ENCODE data around the gene TRIM37. TPM values are rescaled to one million over a fixed set of nuclear protein-coding genes. Genes with fewer than 3 reads are reported as not detected.
"Not testable (repeated sequence)": the region's sequence is repeated elsewhere in the genome, so short reads cannot be mapped to it uniquely, and the experiment has no call there.

The TRIM37 gene
- total RNA-seq, 2 donors from 2014 or later: 26.3 to 31.1 TPM

DNA sequence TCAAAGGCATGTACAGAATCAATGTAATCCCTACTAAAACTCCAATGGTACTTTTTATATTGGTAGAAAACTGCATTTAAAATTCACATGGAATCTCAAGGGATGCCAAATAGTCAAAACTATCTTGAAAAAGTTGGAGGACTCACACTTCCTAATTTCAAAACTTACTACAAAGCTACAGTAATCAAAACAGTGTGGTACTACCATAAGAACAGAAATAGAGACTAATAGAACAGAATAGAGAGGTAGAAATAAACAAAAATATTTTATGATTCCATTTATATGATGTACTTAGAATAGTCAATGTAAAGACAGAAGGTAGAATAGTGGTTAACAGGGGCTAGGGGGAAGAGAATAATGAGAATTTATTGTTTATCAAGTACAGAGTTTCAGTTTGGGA lies 8.8 kb downstream of the TRIM37 start:
- DNase-seq: no peak
- Mint-ChIP-seq H3K36me3 (ENCODE audit: insufficient read depth in 2 of 2) (peaks cover 4 to 25% of the 10 kb centered on the region in 2 donors), H3K4me1 (ENCODE audit: low read depth) (peaks cover 41% of the 10 kb centered on the region), H3K27me3 (ENCODE audit: low read depth) (no peaks in the 10 kb centered on the region), H3K9me3 (peaks cover 0 to 3% of the 10 kb centered on the region in 2 donors), H3K27ac (peak overlapping the region; percentile 8), H3K4me3 (no peak overlapping the region)
- ATAC-seq (replicated peaks in 1 of 2): no peak

DNA sequence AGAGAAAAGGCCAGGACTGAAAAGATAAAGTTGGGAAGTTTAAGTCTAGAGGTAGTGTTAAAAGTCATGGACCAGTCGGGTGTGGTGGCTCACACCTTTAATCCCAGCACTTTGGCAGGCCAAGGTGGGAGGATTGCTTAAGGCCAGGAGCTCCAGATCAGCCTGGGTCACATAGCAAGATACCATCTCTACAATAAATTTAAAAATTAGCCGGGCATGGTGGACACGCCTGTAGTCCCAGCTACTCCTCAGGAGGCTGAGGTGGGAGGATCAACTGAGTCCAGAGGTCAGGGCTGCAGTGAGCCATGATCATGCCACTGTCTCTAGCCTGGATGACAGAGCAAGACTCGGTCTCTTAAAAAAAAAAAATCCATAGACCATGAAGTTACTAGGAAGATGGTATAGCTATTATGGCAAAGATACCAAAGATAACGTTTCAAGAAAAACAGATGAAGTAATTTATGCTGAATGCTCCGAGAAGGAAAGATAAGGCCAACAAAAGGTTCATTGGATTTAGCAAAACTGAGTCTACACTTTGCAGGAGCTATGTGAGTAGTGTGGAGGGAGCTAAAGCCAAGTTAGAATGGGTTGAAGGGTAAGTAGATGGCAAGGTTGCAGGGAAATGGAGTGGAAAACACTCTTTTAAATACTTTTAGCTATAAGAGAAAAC lies 11.7 kb downstream of the TRIM37 start:
- Mint-ChIP-seq H3K27me3 (ENCODE audit: low read depth) (no peaks in the 10 kb centered on the region), H3K27ac (no peak overlapping the region), H3K9me3 (peaks cover 0 to 3% of the 10 kb centered on the region in 2 donors), H3K4me3 (no peak overlapping the region), H3K36me3 (ENCODE audit: insufficient read depth in 2 of 2) (peaks cover 4 to 16% of the 10 kb centered on the region in 2 donors), H3K4me1 (ENCODE audit: low read depth) (peaks cover 19% of the 10 kb centered on the region)
- DNase-seq (no peak), ATAC-seq (replicated peaks in 1 of 2) (no peak)

DNA sequence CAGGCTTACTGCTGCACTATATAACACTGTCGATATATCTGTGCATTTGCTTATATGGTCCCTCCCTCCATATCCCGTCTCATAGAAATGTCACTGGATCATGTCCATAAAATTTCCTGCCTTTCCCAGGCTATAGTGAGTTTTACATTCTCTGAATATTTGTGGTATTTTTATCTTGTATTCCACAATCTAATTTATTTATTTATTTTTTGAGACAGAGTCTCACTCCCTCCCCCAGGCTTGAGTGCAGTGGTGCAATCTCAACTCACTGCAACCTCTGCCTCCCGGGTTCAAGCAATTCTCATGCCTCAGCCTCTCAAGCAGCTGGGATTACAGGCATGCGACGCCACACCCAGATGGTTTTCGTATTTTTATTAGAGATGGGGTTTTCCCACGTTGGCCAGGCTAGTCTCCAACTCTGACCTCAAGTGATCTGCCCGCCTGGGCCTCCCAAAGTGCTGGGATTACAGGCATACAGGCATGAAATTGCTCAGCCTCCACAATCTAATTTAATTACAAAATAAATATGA lies 12.9 kb downstream of the TRIM37 start:
- no peaks in the 10 kb centered on the region for H3K27me3 Mint-ChIP-seq (ENCODE audit: low read depth)
- H3K36me3 Mint-ChIP-seq (ENCODE audit: insufficient read depth in 2 of 2): peaks cover 4 to 16% of the 10 kb centered on the region in 2 donors

DNA sequence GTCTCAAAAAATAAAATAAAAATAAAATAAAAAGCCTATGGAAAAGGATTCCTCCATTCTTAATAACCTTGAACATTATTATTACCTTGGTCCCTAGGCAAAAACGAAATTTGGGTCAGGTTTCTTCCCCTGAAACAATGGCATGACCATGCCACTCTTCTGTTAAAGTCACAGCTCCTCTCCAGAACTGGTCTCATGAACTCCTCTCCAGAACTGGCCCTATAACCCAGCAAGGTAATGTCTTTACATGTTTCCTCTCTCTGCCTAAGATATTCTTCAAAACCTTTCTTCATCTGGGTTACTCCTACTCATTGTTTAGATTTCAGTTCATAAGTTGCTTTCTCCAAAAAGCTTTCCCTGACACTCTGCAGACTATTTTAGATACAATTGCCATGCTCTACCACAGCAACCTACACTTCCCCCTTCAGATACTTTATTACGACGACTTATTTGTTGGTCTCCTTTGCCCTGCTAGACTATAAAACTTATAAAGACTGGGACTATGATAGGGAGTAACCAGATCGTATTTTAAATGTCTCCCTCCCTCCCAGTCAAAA lies 13.5 kb downstream of the TRIM37 start:
- Mint-ChIP-seq H3K36me3 (ENCODE audit: insufficient read depth in 2 of 2) (peaks cover 4 to 16% of the 10 kb centered on the region in 2 donors), H3K4me1 (ENCODE audit: low read depth) (peaks cover 17% of the 10 kb centered on the region), H3K27ac (no peak overlapping the region), H3K4me3 (no peak overlapping the region), H3K27me3 (ENCODE audit: low read depth) (no peaks in the 10 kb centered on the region), H3K9me3 (peaks cover 0 to 3% of the 10 kb centered on the region in 2 donors)
- DNase-seq (no peak), ATAC-seq (replicated peaks in 1 of 2) (no peak)

More for the DNA sequence above, 12.9 kb downstream of the TRIM37 start:
- Mint-ChIP-seq H3K9me3 (peaks cover 0 to 3% of the 10 kb centered on the region in 2 donors), H3K4me3 (no peak overlapping the region), H3K4me1 (ENCODE audit: low read depth) (peaks cover 17% of the 10 kb centered on the region), H3K27ac (no peak overlapping the region)
- ATAC-seq (replicated peaks in 1 of 2) (no peak), DNase-seq (no peak)

DNA sequence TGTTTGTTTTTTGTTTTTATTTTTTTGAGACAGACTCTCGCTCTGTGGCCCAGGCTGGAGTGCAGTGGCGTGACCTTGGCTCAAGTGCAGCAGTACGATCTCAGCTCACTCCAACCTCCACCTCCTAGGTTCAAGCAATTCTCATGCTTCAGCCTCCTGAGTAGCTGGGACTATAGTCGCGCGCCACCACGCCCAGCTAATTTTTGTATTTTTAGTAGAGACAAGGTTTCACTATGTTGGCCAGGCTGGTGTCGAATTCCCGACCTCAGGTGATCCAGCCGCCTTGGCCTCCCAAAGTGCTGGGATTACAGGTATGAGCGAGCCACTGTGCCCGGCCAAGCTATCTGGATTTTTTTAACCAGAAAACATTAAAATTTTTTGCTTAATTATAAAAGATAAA lies 16.1 kb downstream of the TRIM37 start:
- not testable (repeated sequence) for H3K36me3 Mint-ChIP-seq (ENCODE audit: insufficient read depth in 2 of 2); H3K27me3 Mint-ChIP-seq (ENCODE audit: low read depth); H3K9me3 Mint-ChIP-seq; H3K27ac Mint-ChIP-seq; H3K4me3 Mint-ChIP-seq; DNase-seq; H3K4me1 Mint-ChIP-seq (ENCODE audit: low read depth); ATAC-seq (replicated peaks in 1 of 2)

DNA sequence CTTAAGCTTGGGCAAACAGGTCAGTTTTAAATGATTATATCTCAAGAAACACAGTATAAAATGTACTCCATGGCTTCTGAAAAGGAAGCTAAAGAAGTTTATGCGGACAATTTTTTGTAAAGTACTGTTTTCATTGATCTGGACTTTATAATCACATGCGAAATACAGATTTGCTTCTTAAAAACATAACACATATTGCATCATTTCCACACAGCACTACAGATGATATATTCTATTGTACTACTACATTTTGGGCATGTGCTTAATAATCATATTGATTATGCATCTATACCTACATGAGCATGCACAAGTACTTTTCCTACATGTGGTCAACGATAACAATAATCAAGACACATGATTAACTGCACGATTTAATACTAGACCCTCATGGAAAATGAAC lies 22.5 kb downstream of the TRIM37 start:
- Mint-ChIP-seq H3K36me3 (ENCODE audit: insufficient read depth in 2 of 2) (peaks cover 3 to 17% of the 10 kb centered on the region in 2 donors), H3K9me3 (no peaks in the 10 kb centered on the region), H3K27me3 (ENCODE audit: low read depth) (no peaks in the 10 kb centered on the region), H3K4me1 (ENCODE audit: low read depth) (no peaks in the 10 kb centered on the region), H3K4me3 (no peak overlapping the region), H3K27ac (peak overlapping the region; percentile 32)
- ATAC-seq (replicated peaks in 1 of 2) (no peak), DNase-seq (no peak)

DNA sequence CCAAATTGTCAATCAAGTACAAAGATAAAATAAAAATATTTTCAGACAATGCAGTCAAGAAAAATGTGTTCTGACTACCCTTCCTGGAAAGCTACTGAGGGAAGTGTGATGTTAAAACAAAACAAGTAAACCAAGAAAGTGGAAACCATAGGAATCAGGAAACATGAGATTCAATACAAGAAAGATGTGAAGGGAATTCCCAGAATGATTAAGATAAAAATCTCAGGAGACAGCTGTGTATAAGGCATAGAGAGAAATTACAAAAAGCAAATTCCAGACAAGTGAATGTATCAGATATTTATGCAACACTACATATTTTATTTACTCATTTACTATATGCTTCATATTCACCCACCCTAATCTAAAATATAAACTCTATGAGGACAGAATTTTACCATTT lies 32.2 kb downstream of the TRIM37 start:
- no peaks in the 10 kb centered on the region for H3K27me3 Mint-ChIP-seq (ENCODE audit: low read depth)
- no peaks in the 10 kb centered on the region for H3K4me1 Mint-ChIP-seq (ENCODE audit: low read depth)
- peaks cover 0 to 13% of the 10 kb centered on the region in 2 donors for H3K36me3 Mint-ChIP-seq (ENCODE audit: insufficient read depth in 2 of 2)
- ATAC-seq (replicated peaks in 1 of 2) (no peak), DNase-seq (no peak)
- peak overlapping the region; percentile 76 for H3K27ac Mint-ChIP-seq
- no peaks in the 10 kb centered on the region for H3K9me3 Mint-ChIP-seq
- no peak overlapping the region for H3K4me3 Mint-ChIP-seq

DNA sequence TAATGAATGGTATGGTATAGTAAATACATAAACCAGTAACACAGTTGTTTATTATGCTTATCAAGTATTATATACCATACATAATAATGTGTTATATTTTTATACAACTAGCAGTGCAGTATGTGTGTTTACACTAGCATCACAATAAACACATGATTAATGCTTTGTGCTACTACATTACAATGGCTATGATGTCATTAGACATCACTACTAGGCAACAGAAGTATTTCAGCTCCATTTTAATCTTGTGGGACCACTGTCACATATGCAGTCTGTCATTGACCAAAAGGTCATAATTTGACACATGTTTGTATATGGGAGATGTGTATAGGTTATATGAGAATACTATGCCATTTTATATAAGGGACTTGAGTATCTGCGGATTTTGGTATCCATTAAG lies 32.7 kb downstream of the TRIM37 start:
- H3K27ac Mint-ChIP-seq: peak overlapping the region; percentile 76
- ATAC-seq (replicated peaks in 1 of 2): no peak
- no peak for DNase-seq
- no peaks in the 10 kb centered on the region for H3K27me3 Mint-ChIP-seq (ENCODE audit: low read depth)
- no peaks in the 10 kb centered on the region for H3K4me1 Mint-ChIP-seq (ENCODE audit: low read depth)
- H3K9me3 Mint-ChIP-seq: no peaks in the 10 kb centered on the region
- H3K4me3 Mint-ChIP-seq: no peak overlapping the region
- peaks cover 0 to 12% of the 10 kb centered on the region in 2 donors for H3K36me3 Mint-ChIP-seq (ENCODE audit: insufficient read depth in 2 of 2)

DNA sequence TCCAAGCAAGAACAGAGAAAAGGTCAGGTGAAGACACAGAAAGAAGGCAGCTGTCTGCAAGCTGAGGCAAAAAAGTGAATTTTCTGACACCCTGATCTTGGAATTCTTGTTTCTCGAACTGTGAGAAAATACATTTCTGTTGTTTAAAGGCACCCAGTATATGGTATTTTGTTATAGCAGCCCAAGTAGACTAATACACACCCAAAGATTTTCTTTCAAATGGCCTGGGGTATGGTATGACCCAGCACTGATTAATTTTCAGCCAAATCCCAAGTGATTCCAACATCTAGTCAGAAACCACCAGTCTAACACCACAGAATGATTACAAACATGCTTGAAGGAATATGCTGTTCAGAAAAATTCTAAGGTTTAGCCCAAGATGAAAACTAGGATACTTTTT lies 36.8 kb downstream of the TRIM37 start:
- H3K4me1 Mint-ChIP-seq (ENCODE audit: low read depth): no peaks in the 10 kb centered on the region

DNA sequence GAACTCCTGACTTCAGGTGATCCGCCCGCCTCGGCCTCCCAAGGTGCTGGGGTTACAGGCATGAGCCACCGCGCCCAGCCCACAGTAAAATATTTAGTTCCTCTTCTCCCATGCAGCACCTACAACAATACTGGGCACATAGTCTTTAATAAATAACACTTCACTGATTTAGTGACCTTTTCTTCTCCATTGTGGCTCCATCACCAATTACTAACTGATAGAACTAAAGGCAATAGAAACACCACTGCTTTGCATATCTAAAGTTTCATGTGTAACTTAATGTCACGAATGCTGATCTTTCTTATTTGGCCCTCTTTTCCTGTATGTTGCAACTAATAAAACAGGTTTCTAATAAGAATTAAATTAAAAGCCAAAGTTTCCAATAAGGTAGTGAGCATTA lies 38.9 kb downstream of the TRIM37 start:
- H3K27me3 Mint-ChIP-seq (ENCODE audit: low read depth): no peaks in the 10 kb centered on the region
- H3K27ac Mint-ChIP-seq: peak overlapping the region; percentile 8
- H3K4me3 Mint-ChIP-seq: no peak overlapping the region
- no peaks in the 10 kb centered on the region for H3K9me3 Mint-ChIP-seq
- ATAC-seq (replicated peaks in 1 of 2): no peak
- H3K4me1 Mint-ChIP-seq (ENCODE audit: low read depth): peaks cover 2% of the 10 kb centered on the region
- DNase-seq: no peak
- peaks cover 0 to 9% of the 10 kb centered on the region in 2 donors for H3K36me3 Mint-ChIP-seq (ENCODE audit: insufficient read depth in 2 of 2)

More for the DNA sequence above, 36.8 kb downstream of the TRIM37 start:
- ATAC-seq (replicated peaks in 1 of 2) (no peak), DNase-seq (no peak)
- H3K27me3 Mint-ChIP-seq (ENCODE audit: low read depth): no peaks in the 10 kb centered on the region
- no peak overlapping the region for H3K27ac Mint-ChIP-seq
- no peak overlapping the region for H3K4me3 Mint-ChIP-seq
- H3K36me3 Mint-ChIP-seq (ENCODE audit: insufficient read depth in 2 of 2): peaks cover 0 to 9% of the 10 kb centered on the region in 2 donors
- H3K9me3 Mint-ChIP-seq: no peaks in the 10 kb centered on the region

DNA sequence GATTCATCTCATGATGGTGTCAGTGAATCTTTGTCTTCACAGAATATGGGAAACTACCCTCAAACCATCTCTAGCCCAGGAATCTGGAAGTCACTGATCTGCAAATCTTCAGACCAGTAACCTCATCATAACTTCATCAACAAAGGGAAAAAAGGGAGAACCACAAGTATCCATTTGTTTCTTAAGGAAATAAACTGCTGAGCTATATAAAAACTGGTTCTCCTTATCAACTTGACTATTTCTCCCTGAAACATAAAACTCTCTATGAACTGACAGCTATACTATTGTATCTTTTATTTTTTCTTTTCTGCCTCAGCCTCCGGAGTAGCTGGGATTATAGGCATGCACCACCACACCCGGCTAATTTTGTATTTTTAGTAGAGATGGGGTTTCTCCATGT lies 39.3 kb downstream of the TRIM37 start:
- Mint-ChIP-seq H3K9me3 (no peaks in the 10 kb centered on the region), H3K27me3 (ENCODE audit: low read depth) (no peaks in the 10 kb centered on the region), H3K27ac (no peak overlapping the region), H3K4me1 (ENCODE audit: low read depth) (peaks cover 6% of the 10 kb centered on the region), H3K4me3 (no peak overlapping the region), H3K36me3 (ENCODE audit: insufficient read depth in 2 of 2) (peaks cover 0 to 12% of the 10 kb centered on the region in 2 donors)
- DNase-seq: no peak
- no peak for ATAC-seq (replicated peaks in 1 of 2)

DNA sequence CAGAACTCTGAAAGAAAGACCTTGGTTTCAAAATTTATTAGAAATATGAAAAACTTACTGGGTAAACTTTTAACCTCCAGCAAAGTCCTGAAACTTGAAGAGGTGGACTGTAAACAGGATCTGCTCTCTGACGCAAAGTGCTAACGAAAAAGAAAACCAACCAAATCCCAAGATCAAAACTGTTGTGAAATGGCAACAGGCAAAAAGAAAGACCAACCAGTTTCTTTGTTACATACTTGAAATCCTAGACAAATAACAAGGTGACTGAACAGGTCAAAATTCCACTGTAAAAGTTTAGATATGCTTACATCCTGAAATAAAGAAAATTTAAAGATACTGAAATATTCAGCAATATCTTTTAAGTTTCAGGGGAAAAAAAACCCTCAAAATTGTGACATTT lies 44.2 kb downstream of the TRIM37 start:
- Mint-ChIP-seq H3K4me1 (ENCODE audit: low read depth) (peaks cover 9% of the 10 kb centered on the region), H3K36me3 (ENCODE audit: insufficient read depth in 2 of 2) (peaks cover 0 to 15% of the 10 kb centered on the region in 2 donors), H3K27me3 (ENCODE audit: low read depth) (no peaks in the 10 kb centered on the region), H3K9me3 (no peaks in the 10 kb centered on the region), H3K4me3 (no peak overlapping the region), H3K27ac (no peak overlapping the region)
- no peak for DNase-seq
- no peak for ATAC-seq (replicated peaks in 1 of 2)

DNA sequence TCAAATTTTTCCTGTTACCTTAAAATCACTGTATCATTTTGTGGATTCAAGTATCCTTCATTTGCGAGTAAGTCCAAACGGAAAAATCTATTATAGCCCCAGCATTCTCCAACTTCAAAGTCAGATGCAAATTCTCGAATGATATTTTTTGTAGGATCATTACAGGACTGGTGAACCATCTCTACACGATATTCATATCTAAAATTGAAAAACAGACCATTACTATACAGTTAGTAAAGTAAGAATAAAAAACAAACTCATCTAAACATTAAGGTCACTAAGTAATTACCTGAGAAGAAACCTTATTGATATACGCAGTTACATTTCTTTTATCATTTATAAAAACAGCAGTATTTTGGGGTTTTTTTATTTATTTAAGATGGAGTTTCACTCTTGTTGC lies 49.8 kb downstream of the TRIM37 start:
- Mint-ChIP-seq H3K9me3 (no peaks in the 10 kb centered on the region), H3K27ac (no peak overlapping the region), H3K4me3 (no peak overlapping the region), H3K27me3 (ENCODE audit: low read depth) (no peaks in the 10 kb centered on the region), H3K36me3 (ENCODE audit: insufficient read depth in 2 of 2) (peaks cover 0 to 19% of the 10 kb centered on the region in 2 donors), H3K4me1 (ENCODE audit: low read depth) (no peaks in the 10 kb centered on the region)
- ATAC-seq (replicated peaks in 1 of 2) (no peak), DNase-seq (no peak)
